HCT116 (cell line): ENCODE measurements around the gene SLC44A1. TPM values are rescaled to one million over a fixed set of nuclear protein-coding genes. Genes with fewer than 3 reads are reported as not detected.

ENCODE experiments used
- ATAC-seq: fragments of 200-7000 bp; cut with Tn5 transposase; 2 replicates; pipeline ENCODE4 v1.9.1; 2020; ENCODE audit warnings: mild to moderate bottlenecking, moderate library complexity
- BruUV-seq: library from RNA; stranded (reverse); fragments of 400-500 nt; replicated peaks from 2 replicates; lab custom pipeline; 2021; lab: Mats Ljungman, UMichigan
- CTCF ChIA-PET: fragments of 300-600 bp; sonication (Branson Sonifier 250); formaldehyde crosslinking; loops from one replicate; lab custom pipeline; 2021; ENCODE audit warnings: antibody characterized with exemption; lab: Charles Lee
- POLR2A ChIA-PET: fragments of 300-600, 350-600 bp; sonication (Branson Sonifier 250); formaldehyde crosslinking; loops from one replicate; lab custom pipeline; 2021; ENCODE audit warnings: antibody characterized with exemption; lab: Charles Lee
- RAD21 ChIA-PET, 2 experiments: fragments of 300-600 bp; sonication (Branson Sonifier 250); formaldehyde crosslinking; loops; one replicate each; lab custom pipeline; 2023; ENCODE audit warnings: low total read pairs in 2 of 2; ENCODE audit not compliant: uncharacterized antibody in 2 of 2, unreplicated experiment in 2 of 2, low non-redundant PET in 1 of 2; lab: Charles Lee
- DNase-seq: peaks from one replicate; pipeline ENCODE4 v3.0.0-alpha.2; 2010; ENCODE audit warnings: low read depth, low spot score
- H2AFZ ChIP-seq: fragments of 200-600 bp; shearing (Covaris generic), sonication (generic); 2 replicates; pipeline ENCODE4 v1.6.1; 2017; ENCODE audit warnings: low read depth, mixed run types, mixed read lengths, antibody characterized with exemption, low read length; ENCODE audit not compliant: poor library complexity, severe bottlenecking
- H3K27ac ChIP-seq: 2 replicates; pipeline ENCODE4 v1.5.1; 2012; ENCODE audit warnings: low read depth, low read length
- H3K27me3 ChIP-seq: fragments of 200-600 bp; sonication (generic); 2 replicates; pipeline ENCODE4 v1.6.1; 2016; ENCODE audit warnings: mixed run types, low read length, mixed read lengths; ENCODE audit not compliant: insufficient read depth
- H3K36me3 ChIP-seq, 2 experiments: fragments of 200-500 bp in 1 of 2; fragments of 200-600 bp in 1 of 2; sonication (Bioruptor generic) in 1 of 2; sonication (generic) in 1 of 2; 2 replicates each; pipeline versions ENCODE4 v1.5.1 to v1.6.1; 2014 to 2016; ENCODE audit warnings: low read length in 2 of 2, inconsistent platforms in 1 of 2, mixed read lengths in 1 of 2, mixed run types in 1 of 2; ENCODE audit not compliant: insufficient read depth in 2 of 2, control insufficient read depth in 1 of 2
- H3K4me1 ChIP-seq, 2 experiments: fragments of 200-600 bp in 1 of 2; sonication (generic) in 1 of 2; 2 replicates each; pipeline versions ENCODE4 v1.5.1 to v1.6.1; 2012 to 2017; ENCODE audit warnings: low read length in 2 of 2, inconsistent platforms in 1 of 2, mild to moderate bottlenecking in 1 of 2, mixed read lengths in 1 of 2, mixed run types in 1 of 2, moderate library complexity in 1 of 2; ENCODE audit not compliant: insufficient read depth in 2 of 2, control insufficient read depth in 1 of 2
- H3K4me2 ChIP-seq: fragments of 200-600 bp; sonication (generic); 2 replicates; pipeline ENCODE4 v1.6.1; 2017; ENCODE audit warnings: mixed run types, low read length, mixed read lengths
- H3K4me3 ChIP-seq, 2 experiments: fragments of 200-600 bp in 1 of 2; sonication (generic) in 1 of 2; replicated peaks in 1 of 2; 2 replicates each; pipeline ENCODE4 v1.5.1; 2011 to 2016; ENCODE audit warnings: low read length in 2 of 2, control low read depth in 1 of 2, low read depth in 1 of 2, mild to moderate bottlenecking in 1 of 2, mixed read lengths in 1 of 2, mixed run types in 1 of 2
- H3K79me2 ChIP-seq: fragments of 200-600 bp; sonication (generic); 2 replicates; pipeline ENCODE4 v1.6.1; 2017; ENCODE audit warnings: mild to moderate bottlenecking, mixed run types, low read length, moderate library complexity, mixed read lengths; ENCODE audit not compliant: insufficient read depth
- H3K9ac ChIP-seq: fragments of 200-600 bp; sonication (generic); 2 replicates; pipeline ENCODE4 v1.6.1; 2016; ENCODE audit warnings: low read length, mixed read lengths
- H3K9me2 ChIP-seq: fragments of 200-600 bp; sonication (generic), shearing (Covaris generic); 2 replicates; pipeline ENCODE4 v1.6.1; 2017; ENCODE audit warnings: mixed run types, mild to moderate bottlenecking, moderate library complexity; ENCODE audit not compliant: insufficient read depth
- H3K9me3 ChIP-seq, 2 experiments: fragments of 200-500 bp in 1 of 2; fragments of 200-600 bp in 1 of 2; sonication (Bioruptor generic) in 1 of 2; sonication (generic) in 1 of 2; 2 replicates each; pipeline ENCODE4 v1.6.1; 2014 to 2017; ENCODE audit warnings: low read length in 2 of 2, mixed read lengths in 2 of 2, inconsistent platforms in 1 of 2, low read depth in 1 of 2, mild to moderate bottlenecking in 1 of 2, mixed run types in 1 of 2, moderate library complexity in 1 of 2; ENCODE audit not compliant: control insufficient read depth in 1 of 2, insufficient read depth in 1 of 2
- H4K20me1 ChIP-seq: fragments of 200-600 bp; sonication (generic), shearing (Covaris generic); 2 replicates; pipeline ENCODE4 v1.6.1; 2017; ENCODE audit warnings: mixed run types, mild to moderate bottlenecking, moderate library complexity; ENCODE audit not compliant: insufficient read depth
- CBX3 ChIP-seq: IDR thresholded peaks from 2 replicates; pipeline ENCODE4 v1.6.1; 2012; ENCODE audit warnings: low read depth
- CEBPB ChIP-seq: IDR thresholded peaks from 2 replicates; pipeline ENCODE4 v1.6.1; 2012; ENCODE audit warnings: low read depth
- EGR1 ChIP-seq: IDR thresholded peaks from 2 replicates; pipeline ENCODE4 v1.6.1; 2012; ENCODE audit warnings: low read depth
- EZH2 ChIP-seq: fragments of 200-600 bp; sonication (generic); IDR thresholded peaks from 2 replicates; pipeline ENCODE4 v1.6.1; 2017; ENCODE audit warnings: antibody characterized with exemption, mixed run types
- EZH2phosphoT487 ChIP-seq: fragments of 200-600 bp; IDR thresholded peaks from 2 replicates; pipeline ENCODE4 v1.6.1; 2018; ENCODE audit warnings: antibody characterized with exemption, borderline replicate concordance
- FOSL1 ChIP-seq: IDR thresholded peaks from 2 replicates; pipeline ENCODE4 v1.6.1; 2012; ENCODE audit warnings: low read depth
- MAX ChIP-seq: IDR thresholded peaks from 2 replicates; pipeline ENCODE4 v1.6.1; 2012
- POLR2AphosphoS5 ChIP-seq: IDR thresholded peaks from 2 replicates; pipeline ENCODE4 v1.6.1; 2011; ENCODE audit warnings: mild to moderate bottlenecking, low read depth, low read length, moderate library complexity
- RAD21 ChIP-seq: IDR thresholded peaks from 2 replicates; pipeline ENCODE4 v1.6.1; 2012; ENCODE audit warnings: low read depth, mild to moderate bottlenecking
- SIN3A ChIP-seq: IDR thresholded peaks from 2 replicates; pipeline ENCODE4 v1.6.1; 2012; ENCODE audit warnings: low read depth
- SP1 ChIP-seq: IDR thresholded peaks from 2 replicates; pipeline ENCODE4 v1.6.1; 2012; ENCODE audit warnings: low read depth
- SRF ChIP-seq: IDR thresholded peaks from 2 replicates; pipeline ENCODE4 v1.6.1; 2012; ENCODE audit warnings: low read depth
- YY1 ChIP-seq: IDR thresholded peaks from 2 replicates; pipeline ENCODE4 v1.6.1; 2011; ENCODE audit warnings: low read length, low read depth, moderate library complexity, mild to moderate bottlenecking; ENCODE audit not compliant: insufficient replicate concordance; ENCODE audit errors: extremely low read depth
- ZBTB33 ChIP-seq: IDR thresholded peaks from 2 replicates; pipeline ENCODE4 v1.6.1; 2011; ENCODE audit warnings: mild to moderate bottlenecking, low read length, moderate library complexity; ENCODE audit not compliant: insufficient replicate concordance; ENCODE audit errors: extremely low read depth
- ZFX ChIP-seq: fragments of 450-650 bp; IDR thresholded peaks from 2 replicates; pipeline ENCODE4 v1.6.1; 2017
- ZNF274 ChIP-seq: fragments of 200-500 bp; sonication (Bioruptor generic); IDR thresholded peaks from 2 replicates; pipeline ENCODE4 v1.6.1; 2014; ENCODE audit warnings: mild to moderate bottlenecking, low read depth, low read length, inconsistent platforms
- intact Hi-C: fragments of 100-400 bp; cut with micrococcal nuclease; formaldehyde crosslinking; loops from 2 replicates; pipeline ENCODE4 v1.10.0; 2022
- total RNA-seq: library from RNA; stranded (reverse); gene quantifications from one replicate; pipeline ENCODE4 v1.2.1, GENCODE V29; 2021; ENCODE audit not compliant: unreplicated experiment

Gene SLC44A1
- total RNA-seq, 1 experiment from 2014 or later, result 44.1 TPM

GRCh38 chr9:105447386-105447813, 202.9 kb downstream of the SLC44A1 start:
- no peaks in the 10 kb centered on the region for H3K36me3 ChIP-seq
- peaks cover 0 to 15% of the 10 kb centered on the region in 2 experiments; a peak in 3 of 4 replicates for H3K4me1 ChIP-seq
- no peaks in the 10 kb centered on the region for H3K9me2 ChIP-seq
- no TSS peak for BruUV-seq
- RAD21 ChIA-PET, result no interaction called here
- ATAC-seq, result no peak
- peak overlapping the region; percentile 83 for H3K4me2 ChIP-seq
- no peaks in the 10 kb centered on the region for H3K9me3 ChIP-seq
- peak overlapping the region; percentile 79; the same call in 1 of the 2 replicates for H3K9ac ChIP-seq
- POLR2A ChIA-PET, result no interaction called here
- no peak for DNase-seq
- H3K27ac ChIP-seq, result no peak overlapping the region; the same call in 1 of the 2 replicates
- peak overlapping the region; percentile 24 for H2AFZ ChIP-seq
- H3K4me3 ChIP-seq, result peak overlapping the region; percentile 81 to 93
- no peaks in the 10 kb centered on the region for H4K20me1 ChIP-seq
- TF ChIP-seq MAX, result no peak
- TF ChIP-seq YY1, result no peak
- no peak for TF ChIP-seq SIN3A
- TF ChIP-seq FOSL1, result no peak
- no peak for TF ChIP-seq CBX3
- intact Hi-C loops, result no loop called here
- CTCF ChIA-PET, result no interaction called here
- H3K79me2 ChIP-seq, result peaks cover 42% of the 10 kb centered on the region
- no peaks in the 10 kb centered on the region for H3K27me3 ChIP-seq

- peak within 1 kb of the TSS; percentile 56 for H3K27ac ChIP-seq
- ChIA-PET RAD21 (no interaction called here), POLR2A (interaction anchor here (1.0 kb wide), 1 partner anchor 9 kb away, joined by 3 read pairs; no protein-coding TSS in a partner anchor), CTCF (no interaction called here)
- H3K9ac ChIP-seq, result peak within 1 kb of the TSS; percentile 79
- no peaks in the 10 kb centered on the region for H3K27me3 ChIP-seq
- no peaks in the 10 kb centered on the region for H3K9me2 ChIP-seq
- H4K20me1 ChIP-seq, result no peaks in the 10 kb centered on the region
- peak within 1 kb of the TSS; percentile 81 to 93 for H3K4me3 ChIP-seq
- H3K4me1 ChIP-seq, result peaks cover 0 to 15% of the 10 kb centered on the region in 2 experiments; a peak in 3 of 4 replicates
- H3K79me2 ChIP-seq, result peaks cover 48% of the 10 kb centered on the region
- peak; percentile 93 for ATAC-seq
- no peaks in the 10 kb centered on the region for H3K36me3 ChIP-seq
- peak; percentile 81 for DNase-seq
- intact Hi-C loops, result no loop called here
- H3K4me2 ChIP-seq, result peak within 1 kb of the TSS; percentile 83
- H2AFZ ChIP-seq, result peak within 1 kb of the TSS; percentile 24
- no peaks in the 10 kb centered on the region for H3K9me3 ChIP-seq
- no TSS peak for BruUV-seq
- no peak for TF ChIP-seq FOSL1
- no peak for TF ChIP-seq SIN3A
- TF ChIP-seq POLR2AphosphoS5, result peak; percentile 72
- peak; percentile 58 for TF ChIP-seq RAD21
- TF ChIP-seq ZNF274, result no peak
- no peak for TF ChIP-seq SP1
- TF ChIP-seq CEBPB, result no peak
- TF ChIP-seq YY1, result no peak
- no peak for TF ChIP-seq SRF
- no peak for TF ChIP-seq CBX3
- TF ChIP-seq ZFX, result peak; percentile 81
- TF ChIP-seq EZH2phosphoT487, result no peak
- TF ChIP-seq EZH2, result no peak
- TF ChIP-seq ZBTB33, result no peak
- no peak for TF ChIP-seq EGR1
Observed at GRCh38 chr9:105447814-105448812, 203.7 kb downstream of the SLC44A1 start, which contains the start of gene FSD1L. Gene FSD1L, plus strand, starts transcription at chr9:105448034. Its CDS starts 187 bp downstream, at chr9:105448221.
